Inflammatory macrophage treated with lipopolysaccharide for 1 hour (primary cell): Measurements from ENCODE around the gene FAM170B.

Source experiments
- DNase-seq, 2 donors: peaks; one replicate each; pipeline ENCODE4 v3.0.0-alpha.2; 2020 to 2022

The FAM170B gene

DNA sequence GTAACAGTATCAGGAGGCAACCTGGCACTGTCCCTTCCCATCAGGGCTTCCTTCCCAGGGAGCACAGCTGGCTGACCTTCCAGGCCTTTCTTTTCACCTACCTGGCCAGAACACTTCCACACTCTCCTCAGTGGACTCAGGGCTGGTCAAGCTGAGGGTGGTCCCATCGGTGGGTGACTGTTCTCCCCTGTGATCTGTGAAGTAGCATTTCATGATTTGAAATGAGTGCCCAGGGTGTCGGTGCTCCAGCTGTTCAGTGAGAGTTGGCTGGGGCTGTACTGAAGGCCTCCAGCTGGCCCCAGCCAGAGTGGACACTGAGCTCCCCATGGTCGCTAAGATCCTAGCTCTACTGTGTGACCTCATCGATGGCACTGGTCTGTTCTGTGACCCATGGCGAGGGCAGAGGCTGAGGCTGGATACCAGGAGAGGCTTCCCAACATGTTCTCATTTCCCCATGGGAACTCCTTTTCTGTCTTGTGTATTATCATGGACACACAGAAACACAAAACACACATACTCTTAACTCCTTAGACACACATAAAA is at the start of gene FAM170B:
FAM170B (minus strand) TSS at position 316 of the 543 bp plus-strand sequence; CDS start at position 213, 103 bp downstream.
- no peak for DNase-seq

DNA sequence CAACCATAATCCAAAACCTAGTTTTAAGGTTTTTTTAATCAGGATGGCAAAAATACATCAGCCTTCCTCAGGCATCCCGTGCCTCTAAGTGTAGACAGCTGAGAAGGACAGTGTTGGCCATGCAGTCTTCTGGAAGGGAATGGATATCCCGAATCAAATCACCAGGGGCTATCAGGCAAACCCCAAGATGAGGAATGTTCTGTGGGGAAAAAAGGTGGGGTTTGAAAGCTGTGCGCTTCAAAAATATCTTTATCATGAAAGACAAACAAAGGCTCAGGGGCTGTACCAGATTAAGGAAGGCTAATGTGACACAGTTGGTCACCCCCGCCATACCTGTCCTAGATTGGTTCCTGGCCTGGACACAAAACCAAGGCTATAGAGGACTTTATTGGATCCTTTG is 49.0 kb upstream of the FAM170B start:
- DNase-seq, result no peak

DNA sequence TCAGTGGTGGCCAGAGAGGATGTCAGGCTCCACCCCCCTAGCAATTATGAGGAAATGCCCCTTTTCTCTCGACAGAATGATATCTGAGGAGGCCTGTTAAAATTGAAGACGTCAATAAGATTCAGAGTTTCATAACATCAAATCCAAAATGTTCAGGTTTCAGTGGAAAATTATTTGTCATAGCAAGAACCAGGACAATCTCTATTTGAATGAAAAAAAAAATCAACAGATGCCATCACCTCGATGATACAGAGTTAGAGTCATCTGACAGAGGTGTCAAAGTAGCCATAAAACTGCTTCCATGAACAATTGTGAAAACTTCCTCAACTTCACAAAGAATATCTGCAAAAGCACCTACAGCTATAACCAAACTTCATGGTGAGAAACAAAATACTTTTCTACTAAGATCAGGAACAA is 46.6 kb upstream of the FAM170B start:
- no peak for DNase-seq

DNA sequence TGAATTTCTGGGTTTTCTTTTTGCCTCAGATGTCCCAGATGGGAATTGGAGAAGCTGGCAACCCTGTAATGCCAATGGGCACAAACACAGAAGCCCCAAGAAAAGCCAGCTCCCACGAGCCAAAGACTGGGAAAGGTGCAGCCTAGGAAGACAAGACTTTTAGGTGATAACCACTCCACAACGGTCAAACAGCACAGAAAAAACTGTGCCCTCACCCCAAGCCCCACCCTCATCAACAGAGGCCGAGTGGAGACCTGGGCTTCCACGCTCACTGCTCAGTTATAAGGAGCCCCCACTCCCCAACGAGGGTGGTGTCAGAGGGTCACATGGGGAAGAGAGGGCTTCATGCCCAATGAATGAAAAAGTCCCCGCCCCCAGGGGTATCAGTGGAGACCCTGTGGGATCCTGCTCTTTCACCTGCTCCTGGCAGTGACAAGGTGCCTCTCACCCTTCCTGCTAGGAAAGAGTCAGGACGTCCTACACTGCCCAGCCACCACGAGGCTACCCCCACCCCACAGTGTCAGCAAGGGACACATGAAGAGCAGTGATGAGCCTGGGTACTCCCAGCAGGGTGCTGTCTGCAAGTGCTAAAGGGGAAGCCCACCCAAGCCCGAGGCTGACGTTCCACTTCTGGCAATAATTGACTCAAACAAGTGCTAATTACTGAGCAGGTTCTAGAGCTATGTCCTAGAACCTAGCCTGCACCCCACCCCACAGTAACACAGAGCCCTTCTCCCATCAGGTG is 46.0 kb upstream of the FAM170B start:
- DNase-seq, result no peak

DNA sequence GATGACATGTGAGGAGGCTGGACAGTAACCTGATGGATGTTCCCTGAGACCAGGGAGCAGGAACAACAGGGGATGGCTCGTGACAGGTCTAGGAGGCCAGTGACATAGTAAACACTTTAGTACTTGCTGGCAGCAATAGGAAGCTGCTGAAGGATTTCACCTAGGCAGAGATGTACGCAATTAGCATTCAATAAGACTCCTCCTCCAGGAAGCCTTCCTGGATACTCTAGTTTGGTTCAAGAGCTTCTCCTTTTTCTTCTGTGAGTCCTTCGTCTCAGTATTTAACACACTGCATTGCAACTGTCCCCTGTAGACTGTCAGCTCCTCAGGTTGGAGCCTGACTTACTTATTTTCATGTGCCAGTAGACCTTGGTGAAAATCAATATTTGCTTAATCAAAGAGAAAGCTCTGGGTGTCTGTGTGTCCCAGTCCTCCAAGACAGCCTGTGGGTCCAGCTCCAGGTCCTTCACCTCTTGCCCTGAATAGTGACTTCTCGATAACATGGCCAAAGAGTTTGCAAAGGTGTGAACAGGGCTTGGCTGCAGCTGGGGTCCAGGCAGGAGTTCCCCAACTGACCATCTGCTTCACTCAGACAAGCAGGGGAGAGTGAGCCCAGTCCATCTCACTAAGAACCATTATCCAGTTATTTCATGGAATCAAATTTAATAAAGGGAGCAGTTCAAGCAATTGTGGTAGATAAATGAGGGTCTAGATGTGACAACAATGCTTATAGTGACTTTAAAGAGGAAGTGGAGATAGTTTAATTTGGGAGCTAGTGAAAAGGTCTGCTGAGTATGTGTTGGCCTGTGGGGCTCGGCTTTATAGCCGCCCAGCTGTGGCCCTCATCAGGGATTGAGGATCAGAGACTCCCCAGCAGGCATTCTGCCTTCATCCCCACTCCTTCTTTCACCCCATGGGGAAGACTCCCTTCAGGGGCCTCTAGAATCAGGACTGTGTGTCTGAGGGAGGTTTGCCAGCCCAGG is 45.0 kb upstream of the FAM170B start:
- DNase-seq, result no peak

DNA sequence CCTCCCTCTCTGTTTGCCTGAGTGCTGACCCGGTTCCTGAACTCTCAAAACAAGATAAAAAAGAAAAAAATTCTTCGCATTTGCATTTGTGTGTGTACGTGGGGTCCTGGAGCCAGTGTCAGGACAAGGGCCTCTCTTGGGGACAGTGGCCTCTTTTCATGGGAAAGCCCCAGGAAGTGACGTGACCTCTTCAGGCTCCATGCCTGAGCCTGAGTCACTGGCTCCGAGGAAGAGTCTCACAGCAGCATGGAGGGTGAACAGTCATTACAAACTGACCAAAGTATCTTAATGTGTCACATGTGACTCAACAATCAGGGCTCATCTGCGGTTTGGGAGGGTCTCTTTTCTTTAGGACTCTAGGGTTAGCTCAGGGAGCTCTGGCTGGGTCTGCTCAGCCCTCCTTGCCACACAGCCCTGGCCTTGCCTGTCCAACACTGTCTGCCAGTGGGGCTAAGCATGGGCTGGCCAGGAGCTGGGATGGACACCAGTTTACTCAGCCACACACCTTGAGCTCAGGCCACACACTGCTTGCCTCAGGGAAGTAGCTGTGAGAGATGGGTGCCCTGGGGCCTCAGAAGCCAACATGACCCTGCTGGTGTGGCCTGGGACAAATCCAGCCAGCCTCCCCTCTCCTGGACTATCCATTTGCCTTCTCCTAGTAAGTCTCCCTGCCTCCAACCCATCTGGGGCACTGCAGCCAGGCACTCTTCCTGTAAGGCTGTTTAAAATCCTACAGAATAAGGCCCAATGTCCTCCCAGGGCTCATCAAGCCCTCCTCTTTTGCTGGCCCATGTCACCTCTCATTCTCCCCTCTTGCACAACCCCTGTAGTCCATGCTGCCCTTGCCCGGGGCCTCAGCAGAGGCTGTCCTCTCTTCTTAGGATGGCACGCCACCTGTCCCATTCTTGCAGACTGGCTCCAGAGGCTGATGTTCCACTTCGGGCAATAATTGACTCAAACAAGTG is 43.9 kb upstream of the FAM170B start:
- DNase-seq, result peak; percentile 91 to 98

DNA sequence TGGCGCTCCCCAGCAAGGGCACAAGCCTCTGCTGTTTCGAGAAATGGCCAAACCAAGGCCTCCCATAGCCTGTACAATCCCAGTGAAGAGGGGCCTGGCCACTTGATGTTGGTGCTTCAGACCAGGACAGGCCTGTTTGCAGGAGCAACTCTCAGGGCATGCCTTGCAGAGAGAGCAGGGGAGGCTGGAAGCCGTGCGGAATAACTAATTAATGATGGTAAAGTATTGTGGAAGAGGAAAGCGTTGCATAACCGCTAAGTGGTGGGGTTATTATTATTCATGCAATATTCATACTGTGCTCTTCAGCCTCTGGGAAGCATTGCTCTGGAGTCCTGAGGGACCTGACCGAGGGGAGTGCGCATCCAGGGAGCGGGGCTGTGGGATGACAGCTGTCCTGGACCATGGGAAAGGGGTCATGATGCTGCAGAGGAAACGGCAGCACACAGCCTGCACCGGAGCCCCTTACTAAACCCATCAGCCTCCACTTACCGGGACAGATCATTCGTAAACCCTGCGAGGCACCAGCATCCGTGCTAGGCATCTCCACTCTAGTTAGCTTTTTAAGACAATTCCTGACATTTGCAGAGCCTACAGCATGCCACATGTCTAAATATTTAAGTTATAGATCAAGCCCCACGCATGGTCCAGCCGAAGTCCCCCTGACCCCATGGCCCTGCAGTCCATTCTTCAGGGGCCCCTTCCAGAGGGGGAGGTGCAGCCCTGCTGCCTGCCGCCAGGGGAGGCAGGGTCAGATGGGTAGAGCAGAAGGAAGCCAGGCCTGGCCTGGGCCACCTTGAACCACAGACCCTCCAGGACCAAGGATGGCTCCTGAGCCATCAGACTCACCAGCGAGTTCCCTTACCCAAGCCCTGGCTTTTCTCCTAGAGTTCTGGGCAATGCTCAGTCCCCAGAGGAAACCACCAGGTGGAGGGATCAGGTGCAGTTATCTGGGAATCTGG is 42.8 kb upstream of the FAM170B start:
- DNase-seq, result no peak

DNA sequence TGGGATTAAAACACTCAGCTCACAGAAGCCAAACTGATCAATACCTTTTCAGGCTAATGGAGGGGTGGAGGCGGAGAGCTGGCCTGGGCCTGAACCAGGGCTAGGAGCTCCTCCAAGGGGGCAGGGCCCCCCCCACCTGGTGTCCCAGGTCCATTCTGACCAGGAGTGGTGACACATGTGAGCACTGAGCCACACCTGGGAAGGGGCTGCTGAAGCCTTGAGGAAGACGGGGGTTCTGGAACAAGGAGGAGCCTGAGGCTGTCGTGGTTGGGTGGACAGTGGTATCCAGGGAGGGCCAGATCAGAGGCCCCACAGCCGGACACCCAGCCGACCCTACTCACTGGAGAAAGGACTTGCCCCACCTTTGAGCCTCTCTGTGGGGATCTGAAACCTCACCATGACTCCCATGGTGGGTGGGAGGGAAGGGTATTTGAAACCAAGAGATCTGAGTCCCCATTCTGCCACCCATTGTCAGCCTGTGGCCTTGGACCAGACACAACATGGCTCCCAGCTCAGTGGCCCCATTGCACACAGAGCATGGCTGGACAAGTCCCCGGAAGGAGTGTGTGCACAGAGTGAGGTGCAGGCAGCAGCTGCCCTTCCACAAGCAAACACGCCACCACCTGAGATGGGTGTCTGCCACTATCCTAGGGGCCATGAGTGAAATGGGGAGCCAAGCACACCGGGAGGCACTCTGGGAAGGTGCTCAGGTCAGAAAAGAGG is 41.9 kb upstream of the FAM170B start:
- no peak for DNase-seq

DNA sequence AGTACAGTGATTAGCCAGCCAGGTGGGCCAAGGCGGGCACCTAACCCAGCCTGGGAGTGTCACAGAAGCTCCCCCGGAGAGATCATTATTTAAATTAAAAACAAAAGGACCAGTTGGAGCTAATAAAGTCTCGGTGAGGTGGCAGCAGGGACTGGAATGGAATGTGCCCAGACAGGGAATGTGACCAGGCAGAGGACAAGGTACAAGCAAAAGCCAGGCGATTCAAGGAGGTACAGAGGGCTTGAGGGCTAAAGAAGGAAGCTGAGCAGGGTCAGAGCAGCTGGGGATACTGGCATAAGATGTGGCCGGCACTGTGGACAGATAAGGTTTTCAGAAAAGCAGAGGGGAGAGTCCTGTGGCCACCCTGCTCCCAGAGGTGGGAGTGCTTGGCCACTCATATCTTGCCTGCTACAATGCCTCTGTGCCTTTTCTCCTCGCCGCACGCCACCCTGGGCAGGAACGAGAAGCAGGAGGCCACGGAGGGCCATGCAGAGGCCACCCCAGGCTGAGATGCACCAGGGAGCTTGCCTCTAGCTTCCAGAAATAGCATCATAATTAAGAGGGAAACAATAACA is 41.2 kb upstream of the FAM170B start:
- no peak for DNase-seq

DNA sequence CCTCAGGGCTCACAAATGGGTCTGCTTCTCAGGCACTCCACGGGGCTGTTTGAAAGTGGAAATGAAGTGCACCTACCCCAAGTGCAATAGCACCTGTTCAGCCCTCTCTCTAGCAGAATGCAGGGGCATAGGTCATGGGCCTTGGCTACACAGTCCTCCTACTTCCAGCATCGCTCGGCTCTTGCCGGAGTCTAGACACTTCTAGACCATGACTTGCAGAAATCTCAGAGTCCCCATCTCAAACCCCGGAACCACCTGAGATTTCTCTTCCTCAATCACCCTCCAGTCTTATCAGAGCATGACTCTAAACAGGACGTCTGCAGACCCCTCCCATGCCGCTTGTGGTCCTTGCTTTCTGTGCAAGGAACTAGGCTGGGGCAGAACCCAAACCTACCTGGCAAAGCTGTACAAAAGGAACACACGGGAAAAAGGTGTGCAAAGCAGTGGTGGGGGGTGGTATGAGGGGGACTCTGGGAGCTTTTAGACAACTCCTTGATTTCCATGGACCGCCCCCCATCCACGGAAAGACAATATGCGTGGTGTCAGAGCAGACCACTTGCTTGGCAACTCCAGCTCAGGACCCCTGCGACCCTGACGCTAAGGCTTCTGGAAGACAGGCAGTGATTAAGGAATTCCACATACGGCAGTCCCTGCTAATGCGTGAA is 40.6 kb upstream of the FAM170B start:
- no peak for DNase-seq

DNA sequence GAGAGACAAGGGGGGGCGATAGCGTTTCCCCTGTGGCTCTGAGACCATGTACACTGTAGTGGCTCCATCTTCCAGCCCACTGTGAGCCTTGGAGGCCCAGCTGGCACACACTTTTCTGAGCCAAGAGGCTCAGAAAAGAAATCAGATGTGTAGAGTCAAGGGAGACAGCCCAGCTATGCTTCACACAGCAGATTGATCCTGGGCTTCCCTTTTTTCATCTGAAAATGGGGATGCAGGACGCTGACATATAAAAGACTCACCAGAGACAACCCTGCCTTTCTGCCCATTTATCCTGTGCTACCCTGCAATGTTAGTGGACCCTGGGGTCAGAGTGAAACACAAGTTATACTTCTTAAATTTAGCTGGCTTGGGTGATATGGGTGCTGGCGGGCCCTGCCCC is 40.0 kb upstream of the FAM170B start:
- no peak for DNase-seq

DNA sequence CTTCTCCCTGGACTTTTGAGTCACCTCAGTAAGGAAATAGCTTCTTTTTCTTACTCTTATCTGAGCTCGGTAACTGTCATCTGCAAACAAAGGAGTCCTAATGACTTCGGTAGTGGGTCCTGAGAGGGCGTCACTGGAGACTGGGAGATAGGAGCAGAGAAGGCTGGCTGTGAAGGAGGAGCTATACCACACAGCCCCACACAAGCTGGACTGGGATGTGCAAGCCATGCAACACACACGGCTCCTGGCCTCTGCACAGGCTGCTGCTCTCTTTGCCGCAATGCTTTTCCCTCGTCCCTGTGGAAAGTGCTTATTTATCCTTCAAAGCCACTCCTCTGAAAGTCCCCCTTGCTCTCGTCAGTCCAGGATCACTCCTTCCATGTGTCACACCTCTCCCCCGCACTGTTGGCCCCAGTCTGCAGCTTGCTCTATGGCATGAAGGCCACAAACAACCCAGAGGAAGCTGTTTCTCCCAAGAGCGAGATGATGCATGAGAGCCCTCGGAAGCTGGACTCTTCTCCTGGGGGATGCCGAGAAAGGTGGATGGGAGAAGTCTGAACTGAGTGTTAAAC is 39.5 kb upstream of the FAM170B start:
- no peak for DNase-seq

DNA sequence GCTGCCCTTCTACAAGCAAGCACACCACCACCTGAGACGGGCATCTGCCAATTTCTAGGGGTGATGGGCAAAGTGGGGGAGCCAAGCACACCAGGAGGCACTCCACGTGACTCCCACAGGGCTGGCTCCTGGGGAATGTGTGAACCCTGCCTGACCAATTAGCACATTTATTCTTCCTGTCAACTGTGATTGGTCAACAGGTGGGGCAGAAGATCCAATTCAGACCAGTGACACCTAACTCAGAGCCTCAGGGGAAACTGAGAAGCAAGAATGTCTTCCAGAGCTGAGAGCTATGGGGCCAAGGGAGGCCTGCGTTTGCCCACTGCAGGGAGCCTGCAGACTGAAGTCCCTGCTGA is 38.9 kb upstream of the FAM170B start:
- no peak for DNase-seq

DNA sequence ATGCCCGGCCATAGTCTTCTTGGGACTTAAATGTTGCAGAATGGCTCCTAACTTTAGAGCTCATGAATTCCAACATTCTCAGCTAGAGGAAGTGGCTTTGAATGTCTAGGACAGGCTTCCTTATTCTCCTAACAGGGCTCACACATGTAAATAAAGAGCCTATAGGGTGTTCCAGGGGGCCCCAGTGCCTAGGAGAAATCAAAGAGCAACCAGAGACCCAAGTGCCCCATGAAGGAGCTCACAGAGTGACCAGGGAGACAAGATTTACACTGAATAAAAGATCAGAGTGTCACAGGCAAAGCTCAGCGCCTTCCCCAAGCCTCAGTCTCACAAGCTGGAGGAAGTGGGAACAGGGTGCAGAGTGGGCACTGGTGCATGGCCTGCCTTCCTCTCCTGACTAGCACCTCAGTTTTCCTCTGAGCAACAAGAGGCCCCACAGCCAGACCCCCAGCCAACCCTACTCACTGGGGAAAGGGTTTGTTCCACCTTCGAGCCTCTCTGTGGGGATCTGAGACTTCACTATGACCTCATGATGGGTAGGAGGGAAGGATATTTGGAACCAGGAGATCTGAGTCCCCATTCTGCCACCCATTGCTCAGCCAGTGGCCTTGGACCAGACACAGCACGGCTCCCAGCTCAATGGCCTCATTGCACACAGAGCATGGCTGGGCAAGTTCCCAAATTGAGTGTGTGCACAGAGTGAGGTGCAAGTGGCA is 38.4 kb upstream of the FAM170B start:
- no peak for DNase-seq

DNA sequence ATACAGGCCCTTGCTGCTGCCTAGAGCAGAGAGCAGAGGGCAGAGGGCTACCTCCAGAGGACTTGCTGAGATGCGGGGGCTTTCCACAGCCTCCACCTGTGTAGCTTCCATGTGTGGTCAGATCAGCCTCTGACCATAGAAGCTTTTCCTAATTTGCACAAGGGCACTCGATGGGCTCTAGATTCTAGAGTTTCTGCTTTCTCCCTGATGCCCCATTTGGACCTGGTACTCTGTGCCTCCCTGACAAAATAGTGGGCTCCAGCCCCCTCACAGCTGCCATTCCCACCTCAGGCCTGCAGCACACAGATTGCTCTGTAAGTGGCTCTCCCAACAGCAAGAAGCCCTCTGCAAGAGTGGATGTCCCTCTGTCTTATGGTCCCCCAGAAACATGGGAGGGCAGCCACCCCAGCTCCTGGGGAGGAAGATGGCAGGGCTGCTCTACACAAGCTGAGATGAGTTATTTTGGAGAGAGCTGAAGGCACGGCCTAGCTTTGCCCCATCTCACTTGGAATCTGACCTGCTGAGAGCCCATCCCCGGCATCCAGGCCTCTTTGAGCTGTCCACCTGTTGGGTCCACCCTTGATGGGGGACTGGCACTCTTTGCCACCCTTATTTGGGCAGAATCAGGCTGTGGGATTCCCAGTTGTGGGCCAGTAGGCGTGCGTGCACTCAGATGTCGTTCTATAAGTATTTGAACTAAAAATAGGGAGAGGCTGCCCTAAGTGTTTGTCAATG is 37.7 kb upstream of the FAM170B start:
- no peak for DNase-seq

DNA sequence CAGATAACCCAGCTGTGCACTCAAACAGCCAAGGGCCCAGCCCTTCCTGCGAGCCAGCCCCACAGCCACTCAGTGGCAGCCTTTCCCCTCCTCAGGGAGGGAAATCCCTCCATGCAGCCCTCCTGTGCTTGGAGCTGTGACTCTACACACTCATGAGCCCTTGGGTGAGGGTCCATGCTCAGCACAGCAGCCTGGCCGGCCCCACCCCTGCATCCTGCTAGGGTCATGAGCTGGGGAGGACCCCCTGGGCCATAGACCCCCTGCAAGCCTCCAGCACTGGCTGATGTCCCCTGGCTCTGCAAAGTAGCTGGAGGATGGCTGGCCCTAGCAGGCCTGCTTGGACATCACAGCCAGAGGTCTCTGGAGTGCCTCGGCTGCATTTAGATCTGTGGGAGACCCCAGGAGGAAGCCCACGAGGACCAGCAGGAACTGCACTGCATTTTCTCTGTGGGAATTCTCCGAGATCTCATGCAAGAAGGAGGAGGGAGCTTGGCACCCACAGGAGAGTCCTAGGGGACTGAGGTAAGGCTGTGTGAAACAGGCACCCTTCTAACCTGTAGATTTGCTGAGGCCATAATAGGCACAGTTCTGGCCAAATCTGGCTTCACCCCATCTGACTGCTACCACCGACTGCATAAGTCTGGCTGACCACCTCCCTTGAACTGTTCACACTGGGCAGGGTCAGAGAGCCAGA is 37.0 kb upstream of the FAM170B start:
- no peak for DNase-seq

DNA sequence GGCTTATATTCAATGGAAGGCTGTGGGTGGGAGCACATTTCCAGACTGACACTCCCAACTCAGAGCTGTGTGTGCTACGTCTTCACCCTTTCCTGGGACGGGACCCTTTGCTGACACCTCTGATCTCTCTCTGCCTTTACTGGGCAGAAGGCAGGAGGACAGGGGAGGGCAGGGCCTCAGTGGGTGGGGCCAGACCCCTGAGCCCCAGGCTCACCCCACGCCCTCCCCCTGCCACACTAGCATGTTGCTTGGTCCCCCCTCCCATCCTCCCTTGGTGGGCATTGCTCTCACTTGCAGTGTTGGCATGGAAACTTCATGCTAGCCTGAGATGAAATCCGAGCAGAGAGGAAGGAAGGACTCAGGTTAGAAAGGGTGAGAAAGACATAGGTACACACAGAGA is 36.0 kb upstream of the FAM170B start:
- no peak for DNase-seq
